Measurements from ENCODE around the gene SHOC2.

DNA sequence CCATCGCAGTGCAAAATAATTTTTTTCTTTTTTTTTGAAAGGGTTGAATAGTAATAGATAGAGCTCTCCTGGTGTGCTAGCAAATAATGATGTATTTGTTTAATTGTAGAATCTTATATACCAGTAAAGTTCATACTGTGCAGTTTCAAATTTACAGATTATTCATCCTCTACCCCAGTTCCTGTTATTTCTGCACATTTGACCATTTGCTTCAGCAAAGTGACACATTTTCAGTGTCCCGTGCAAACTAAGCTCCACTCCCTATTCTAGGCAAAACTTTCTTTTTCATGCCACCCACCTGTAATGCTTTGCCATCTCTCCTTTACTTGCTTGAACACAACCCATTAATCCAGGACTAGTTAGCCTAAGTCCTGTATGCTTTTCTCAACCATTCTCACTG lies 43.0 kb downstream of the SHOC2 start:
- TF ChIP-seq POLR2A (IDR thresholded peaks at IDR 0.05), result no peak
- TF ChIP-seq, protein P1, sequence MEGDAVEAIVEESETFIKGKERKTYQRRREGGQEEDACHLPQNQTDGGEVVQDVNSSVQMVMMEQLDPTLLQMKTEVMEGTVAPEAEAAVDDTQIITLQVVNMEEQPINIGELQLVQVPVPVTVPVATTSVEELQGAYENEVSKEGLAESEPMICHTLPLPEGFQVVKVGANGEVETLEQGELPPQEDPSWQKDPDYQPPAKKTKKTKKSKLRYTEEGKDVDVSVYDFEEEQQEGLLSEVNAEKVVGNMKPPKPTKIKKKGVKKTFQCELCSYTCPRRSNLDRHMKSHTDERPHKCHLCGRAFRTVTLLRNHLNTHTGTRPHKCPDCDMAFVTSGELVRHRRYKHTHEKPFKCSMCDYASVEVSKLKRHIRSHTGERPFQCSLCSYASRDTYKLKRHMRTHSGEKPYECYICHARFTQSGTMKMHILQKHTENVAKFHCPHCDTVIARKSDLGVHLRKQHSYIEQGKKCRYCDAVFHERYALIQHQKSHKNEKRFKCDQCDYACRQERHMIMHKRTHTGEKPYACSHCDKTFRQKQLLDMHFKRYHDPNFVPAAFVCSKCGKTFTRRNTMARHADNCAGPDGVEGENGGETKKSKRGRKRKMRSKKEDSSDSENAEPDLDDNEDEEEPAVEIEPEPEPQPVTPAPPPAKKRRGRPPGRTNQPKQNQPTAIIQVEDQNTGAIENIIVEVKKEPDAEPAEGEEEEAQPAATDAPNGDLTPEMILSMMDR (IDR thresholded peaks at IDR 0.05), result no peak
- no peak for TF ChIP-seq POLR2AphosphoS5 (IDR thresholded peaks at IDR 0.05)
